PC-9 (cell line): ENCODE measurements around the gene SHISA9. TPM values are rescaled to one million over a fixed set of nuclear protein-coding genes. Genes with fewer than 3 reads are reported as not detected.

Experiments used
- BruUV-seq: library from RNA; stranded (reverse); fragments of 400-500 nt; replicated peaks from 2 replicates; lab custom pipeline; 2021; lab: Mats Ljungman, UMichigan
- CTCF ChIA-PET: fragments of 300-600 bp; sonication (Branson Sonifier 250); formaldehyde crosslinking; loops from one replicate; lab custom pipeline; 2022; ENCODE audit warnings: antibody characterized with exemption; lab: Charles Lee
- POLR2A ChIA-PET: fragments of 300-600 bp; sonication (Branson Sonifier 250); formaldehyde crosslinking; loops from one replicate; lab custom pipeline; 2022; ENCODE audit warnings: antibody characterized with exemption; ENCODE audit not compliant: unreplicated experiment; lab: Charles Lee
- DNase-seq, 2 experiments: peaks; one replicate each; pipeline versions ENCODE4 v3.0.0 to v3.0.0-alpha.2; 2015 to 2022; ENCODE audit warnings: mixed read lengths in 1 of 2
- H2AFZ ChIP-seq: fragments of 200-600 bp; sonication (generic); 2 replicates; pipeline ENCODE4 v1.8.1; 2017; ENCODE audit warnings: antibody characterized with exemption
- H3F3A ChIP-seq: fragments of 200-600 bp; sonication (generic); 2 replicates; pipeline ENCODE4 v1.8.1; 2017; ENCODE audit warnings: antibody characterized with exemption, mild to moderate bottlenecking, low read depth; ENCODE audit not compliant: insufficient read depth
- H3K27ac ChIP-seq: fragments of 200-600 bp; sonication (generic); 2 replicates; pipeline ENCODE4 v1.6.1; 2016; ENCODE audit warnings: mixed run types
- H3K27me3 ChIP-seq: fragments of 200-600 bp; sonication (generic); 2 replicates; pipeline ENCODE4 v1.6.1; 2016; ENCODE audit warnings: low read depth, mixed run types; ENCODE audit not compliant: insufficient read depth
- H3K36me3 ChIP-seq: fragments of 200-600 bp; sonication (generic); 2 replicates; pipeline ENCODE4 v1.6.1; 2016; ENCODE audit warnings: low read depth, mixed run types
- H3K4me1 ChIP-seq: fragments of 200-600 bp; sonication (generic); replicated peaks from 2 replicates; pipeline ENCODE4 v1.6.1; 2016; ENCODE audit warnings: mixed run types; ENCODE audit not compliant: insufficient read depth
- H3K4me2 ChIP-seq: fragments of 200-600 bp; sonication (generic); 2 replicates; pipeline ENCODE4 v1.6.1; 2017; ENCODE audit warnings: mixed run types
- H3K4me3 ChIP-seq: fragments of 200-600 bp; sonication (generic); 2 replicates; pipeline ENCODE4 v1.6.1; 2016; ENCODE audit warnings: mixed run types
- H3K79me2 ChIP-seq: fragments of 200-600 bp; sonication (generic); 2 replicates; pipeline ENCODE4 v1.6.1; 2017; ENCODE audit warnings: low read depth, mixed run types
- H3K9me2 ChIP-seq: fragments of 200-600 bp; sonication (generic); 2 replicates; pipeline ENCODE4 v1.8.1; 2017; ENCODE audit warnings: mild to moderate bottlenecking; ENCODE audit not compliant: insufficient read depth
- H3K9me3 ChIP-seq: fragments of 200-600 bp; sonication (generic); 2 replicates; pipeline ENCODE4 v1.8.1; 2016; ENCODE audit warnings: low read depth; ENCODE audit not compliant: insufficient read depth
- H4K20me1 ChIP-seq: fragments of 200-600 bp; sonication (generic); 2 replicates; pipeline ENCODE4 v1.8.1; 2017; ENCODE audit not compliant: insufficient read depth
- CTCF ChIP-seq: fragments of 200-600 bp; sonication (generic); conservative IDR thresholded peaks from 2 replicates; pipeline ENCODE4 v1.6.1; 2017; ENCODE audit warnings: mixed run types, antibody characterized with exemption, mild to moderate bottlenecking, moderate library complexity
- EZH2 ChIP-seq: fragments of 200-600 bp; sonication (generic); IDR thresholded peaks from 2 replicates; pipeline ENCODE4 v1.8.0; 2017; ENCODE audit warnings: antibody characterized with exemption, low read depth
- intact Hi-C: fragments of 100-400 bp; cut with micrococcal nuclease; formaldehyde crosslinking; loops from one replicate; pipeline ENCODE4 v1.10.0; 2022; ENCODE audit not compliant: unreplicated experiment
- total RNA-seq: library from RNA; stranded (reverse); gene quantifications from 2 replicates; pipeline ENCODE4 v1.2.3, GENCODE V29; 2021

SHISA9 gene
- total RNA-seq, 1 experiment from 2014 or later, result 80.5 TPM

- Histone ChIP-seq H3K9me2 (no peaks in the 10 kb centered on the region), H3F3A (no peaks in the 10 kb centered on the region), H3K27me3 (no peaks in the 10 kb centered on the region), H3K27ac (no peak overlapping the region), H2AFZ (no peak overlapping the region), H3K9me3 (no peaks in the 10 kb centered on the region), H3K36me3 (no peaks in the 10 kb centered on the region), H3K4me1 (no peaks in the 10 kb centered on the region), H3K4me2 (no peak overlapping the region), H3K79me2 (peaks cover 38% of the 10 kb centered on the region), H4K20me1 (peaks cover 27% of the 10 kb centered on the region), H3K4me3 (no peak overlapping the region)
- ChIA-PET CTCF (no interaction called here), POLR2A (no interaction called here)
- DNase-seq, result no peak
- intact Hi-C loops, result no loop called here
- no TSS peak for BruUV-seq
- TF ChIP-seq CTCF (no peak), EZH2 (no peak)
These were observed 175.5 kb downstream of the SHISA9 start for GRCh38 chr16:13076878-13077277.

DNA sequence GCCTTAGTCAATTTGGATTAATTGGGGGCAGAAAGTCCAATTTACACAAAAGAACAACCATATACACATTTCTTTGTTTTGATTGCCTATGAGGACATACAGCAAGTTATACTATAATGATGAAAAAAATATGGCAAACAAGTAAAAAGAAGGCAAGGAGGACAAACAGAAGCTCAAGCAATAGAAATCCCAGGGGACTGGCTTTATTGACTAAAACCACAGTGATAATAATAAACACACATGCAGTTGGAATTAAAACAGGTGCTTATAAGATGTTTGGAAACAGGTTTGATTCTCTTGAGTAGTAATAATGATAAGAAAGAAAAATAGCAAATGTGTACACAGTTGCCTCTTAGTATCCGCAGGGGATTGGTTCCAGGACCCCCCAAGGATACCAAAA, 176.4 kb downstream of the SHISA9 start:
- no peak overlapping the region for H3K27ac ChIP-seq
- no TSS peak for BruUV-seq
- H3K4me3 ChIP-seq, result no peak overlapping the region
- intact Hi-C loops, result no loop called here
- H3K9me2 ChIP-seq, result no peaks in the 10 kb centered on the region
- H2AFZ ChIP-seq, result no peak overlapping the region
- H3K4me1 ChIP-seq, result no peaks in the 10 kb centered on the region
- H3K27me3 ChIP-seq, result no peaks in the 10 kb centered on the region
- ChIA-PET POLR2A (no interaction called here), CTCF (interaction anchor here (0.6 kb wide), 1 partner anchor 34 kb away, joined by 3 read pairs; no protein-coding TSS in a partner anchor)
- no peak overlapping the region for H3K4me2 ChIP-seq
- no peaks in the 10 kb centered on the region for H3K36me3 ChIP-seq
- no peak for DNase-seq
- H3K79me2 ChIP-seq, result peaks cover 42% of the 10 kb centered on the region
- H3K9me3 ChIP-seq, result no peaks in the 10 kb centered on the region
- TF ChIP-seq EZH2 (no peak), CTCF (no peak)
- H3F3A ChIP-seq, result no peaks in the 10 kb centered on the region
- peaks cover 23% of the 10 kb centered on the region for H4K20me1 ChIP-seq

DNA sequence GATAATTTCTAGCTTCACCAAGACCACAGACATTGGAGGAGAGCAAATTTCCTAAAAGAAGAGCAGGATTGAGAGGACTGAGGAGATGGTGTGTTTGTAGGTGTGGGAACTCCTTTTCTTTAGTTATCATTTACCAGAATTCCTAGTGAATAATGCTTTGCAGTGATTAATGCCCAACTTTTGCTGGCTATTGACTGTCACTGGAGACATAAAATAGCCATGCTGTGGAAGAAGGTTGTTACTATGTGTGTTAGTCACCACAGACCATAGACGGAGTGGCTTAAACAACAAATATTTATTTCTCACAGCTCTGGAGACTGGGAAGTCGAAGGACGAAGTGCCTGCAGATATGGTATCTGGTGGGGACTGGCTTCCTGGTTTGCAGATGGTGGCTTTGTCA, 179.1 kb downstream of the SHISA9 start:
- CTCF ChIA-PET, result no interaction called here
- H3K4me2 ChIP-seq, result no peak overlapping the region
- POLR2A ChIA-PET, result no interaction called here
- BruUV-seq, result no TSS peak
- peaks cover 4% of the 10 kb centered on the region; the same call in 1 of the 2 replicates for H3F3A ChIP-seq
- H4K20me1 ChIP-seq, result peaks cover 14% of the 10 kb centered on the region
- H3K9me2 ChIP-seq, result no peaks in the 10 kb centered on the region
- peaks cover 53% of the 10 kb centered on the region for H3K79me2 ChIP-seq
- TF ChIP-seq CTCF (no peak), EZH2 (no peak)
- H2AFZ ChIP-seq, result no peak overlapping the region
- H3K27ac ChIP-seq, result no peak overlapping the region
- no peak for DNase-seq
- no peaks in the 10 kb centered on the region for H3K9me3 ChIP-seq
- H3K27me3 ChIP-seq, result no peaks in the 10 kb centered on the region
- no peaks in the 10 kb centered on the region for H3K36me3 ChIP-seq
- no peak overlapping the region for H3K4me3 ChIP-seq
- intact Hi-C loops, result no loop called here
- H3K4me1 ChIP-seq, result no peaks in the 10 kb centered on the region
